GM12872 (cell line): ENCODE data around the gene TOR1B.

Source experiments
- TF ChIP-seq, protein P1 (sequence below): IDR thresholded peaks from 3 replicates; pipeline ENCODE4 v1.5.1; 2011; ENCODE audit warnings: low read depth, mild to moderate bottlenecking, low read length, moderate library complexity; ENCODE audit not compliant: insufficient read depth

Gene TOR1B

GRCh38 chr9:129857207-129857606, 54.2 kb downstream of the TOR1B start:
- TF ChIP-seq, protein P1, sequence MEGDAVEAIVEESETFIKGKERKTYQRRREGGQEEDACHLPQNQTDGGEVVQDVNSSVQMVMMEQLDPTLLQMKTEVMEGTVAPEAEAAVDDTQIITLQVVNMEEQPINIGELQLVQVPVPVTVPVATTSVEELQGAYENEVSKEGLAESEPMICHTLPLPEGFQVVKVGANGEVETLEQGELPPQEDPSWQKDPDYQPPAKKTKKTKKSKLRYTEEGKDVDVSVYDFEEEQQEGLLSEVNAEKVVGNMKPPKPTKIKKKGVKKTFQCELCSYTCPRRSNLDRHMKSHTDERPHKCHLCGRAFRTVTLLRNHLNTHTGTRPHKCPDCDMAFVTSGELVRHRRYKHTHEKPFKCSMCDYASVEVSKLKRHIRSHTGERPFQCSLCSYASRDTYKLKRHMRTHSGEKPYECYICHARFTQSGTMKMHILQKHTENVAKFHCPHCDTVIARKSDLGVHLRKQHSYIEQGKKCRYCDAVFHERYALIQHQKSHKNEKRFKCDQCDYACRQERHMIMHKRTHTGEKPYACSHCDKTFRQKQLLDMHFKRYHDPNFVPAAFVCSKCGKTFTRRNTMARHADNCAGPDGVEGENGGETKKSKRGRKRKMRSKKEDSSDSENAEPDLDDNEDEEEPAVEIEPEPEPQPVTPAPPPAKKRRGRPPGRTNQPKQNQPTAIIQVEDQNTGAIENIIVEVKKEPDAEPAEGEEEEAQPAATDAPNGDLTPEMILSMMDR: no peak

DNA sequence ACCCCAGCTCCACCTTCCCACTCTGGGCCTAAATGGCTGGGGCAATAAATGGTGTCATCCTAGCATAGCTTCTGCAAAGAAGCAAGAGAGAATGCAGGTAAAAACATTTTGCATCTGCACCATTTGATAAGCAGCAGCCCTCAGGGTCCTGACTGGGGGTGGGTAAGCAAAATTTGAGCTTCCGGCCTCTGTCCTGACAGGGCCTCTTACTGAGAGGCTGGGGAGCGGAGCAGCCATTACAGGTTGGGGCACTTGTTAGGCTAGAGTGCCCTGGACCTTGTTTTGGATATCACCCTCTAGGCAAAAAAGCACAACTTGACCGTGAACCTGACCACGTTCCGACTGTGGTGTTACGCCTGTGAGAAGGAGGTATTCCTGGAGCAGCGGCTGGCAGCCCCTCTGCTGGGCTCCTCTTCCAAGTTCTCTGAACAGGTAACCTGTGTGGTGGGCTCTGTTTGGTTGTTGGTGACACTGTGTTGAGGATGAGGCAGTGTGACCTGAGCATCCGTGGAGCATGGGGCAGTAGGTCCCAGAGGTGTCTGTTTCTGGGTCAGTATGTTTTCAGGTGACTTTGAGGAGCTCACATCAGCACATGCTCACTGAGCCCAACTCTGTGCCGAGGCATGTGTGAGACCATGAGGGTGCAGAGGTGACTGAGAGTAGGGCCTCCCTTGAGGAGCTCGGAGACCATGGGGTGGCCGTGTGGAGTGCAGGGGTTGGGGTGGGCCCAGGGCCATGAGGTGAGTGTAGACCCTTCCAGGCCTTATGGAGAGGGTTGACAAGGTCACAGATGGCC, 55.4 kb downstream of the TOR1B start:
- TF ChIP-seq, protein P1: no peak
